NT2/D1 (cell line): ENCODE measurements around the gene TMEM117.

ENCODE experiments used
- SUZ12 ChIP-seq: IDR thresholded peaks from 2 replicates; pipeline ENCODE4 v1.6.1; 2011; ENCODE audit not compliant: insufficient read length, insufficient read depth; ENCODE audit errors: extremely low read depth
- ZNF274 ChIP-seq: IDR thresholded peaks from 2 replicates; pipeline ENCODE4 v1.6.1; 2011; ENCODE audit warnings: mild to moderate bottlenecking, low read depth, low read length

GRCh38 chr12:43869184-43869583 is 33.3 kb downstream of the TMEM117 start:
- TF ChIP-seq ZNF274 (no peak), SUZ12 (no peak)
